NCI-H1436 treated with DMSO at 0.1 percent for 48 hours (cell line): ENCODE data around the gene CCDC171.
"Not testable (repeated sequence)": the region's sequence is repeated elsewhere in the genome, so short reads cannot be mapped to it uniquely, and the experiment has no call there.

Experiments used
- DNase-seq: peaks from one replicate; lab custom pipeline; 2025; lab: John Stamatoyannopoulos, UW

Gene CCDC171

DNA sequence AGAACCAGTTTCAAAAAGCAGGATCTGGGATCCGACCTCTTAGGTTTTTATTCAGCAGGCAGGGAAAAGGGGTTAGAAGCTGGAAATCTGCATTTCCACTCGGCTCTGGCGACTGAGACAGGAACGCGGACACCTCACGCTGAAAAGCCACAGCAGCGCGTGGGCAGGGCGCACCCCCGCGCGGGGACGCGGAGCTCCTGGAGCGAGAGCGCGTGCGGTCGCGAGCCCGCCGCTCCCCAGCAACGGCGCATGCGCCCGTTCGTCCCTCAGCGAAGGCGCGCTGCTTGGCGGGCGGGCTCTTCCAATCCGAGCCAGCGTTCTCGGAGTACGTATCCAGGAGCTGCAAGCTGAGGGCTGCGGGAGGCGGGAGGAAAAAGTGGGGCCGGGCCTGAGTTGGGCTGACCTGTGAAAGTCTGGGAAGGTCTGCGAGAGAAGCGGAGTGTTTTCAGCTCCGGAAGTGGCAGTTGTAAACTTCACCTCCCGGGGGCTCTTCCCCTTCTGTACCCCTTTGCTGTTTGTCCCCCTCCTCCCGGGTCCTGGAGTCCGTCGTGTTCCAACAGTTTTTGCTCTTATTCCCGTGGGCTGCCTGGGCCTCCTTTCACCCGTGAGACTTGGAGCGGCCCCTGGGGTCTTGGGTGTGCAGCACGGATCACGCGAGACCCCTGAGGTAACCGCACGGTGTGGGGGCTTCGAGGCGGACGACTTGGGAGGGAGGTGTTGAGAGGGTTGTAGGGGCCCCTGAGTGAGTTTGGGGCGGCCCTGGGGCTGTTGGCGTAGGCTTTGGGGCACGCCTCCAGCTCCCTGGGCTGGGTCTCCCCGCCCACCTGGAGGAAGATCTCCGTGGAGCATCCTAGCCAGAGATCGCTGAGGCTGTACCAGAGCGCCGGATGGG lies at the start of gene CCDC171:
Gene CCDC171, plus strand, starts transcription at position 408 of the 892 bp plus-strand sequence. CDS start 11,046 bp downstream, outside the sequence.
- peak; percentile 86 for DNase-seq

DNA sequence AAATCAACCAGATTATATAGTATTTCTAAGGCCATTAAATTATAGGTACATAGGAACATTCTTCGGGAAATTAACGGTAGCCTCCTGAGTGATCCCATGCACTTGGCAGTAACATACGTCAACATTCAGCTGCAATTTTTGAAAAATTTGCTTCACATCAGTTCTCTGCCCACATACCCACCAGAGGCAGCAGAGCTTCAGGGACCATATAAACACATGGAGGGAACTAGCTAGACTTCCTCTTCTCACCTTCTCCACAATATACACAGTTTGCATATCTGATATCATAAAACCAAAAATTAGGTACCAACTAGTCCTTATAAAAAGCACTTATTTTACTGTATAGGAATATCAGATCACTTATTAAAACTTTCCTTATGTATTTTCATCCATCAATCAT lies 46.9 kb upstream of the CCDC171 start:
- no peak for DNase-seq

DNA sequence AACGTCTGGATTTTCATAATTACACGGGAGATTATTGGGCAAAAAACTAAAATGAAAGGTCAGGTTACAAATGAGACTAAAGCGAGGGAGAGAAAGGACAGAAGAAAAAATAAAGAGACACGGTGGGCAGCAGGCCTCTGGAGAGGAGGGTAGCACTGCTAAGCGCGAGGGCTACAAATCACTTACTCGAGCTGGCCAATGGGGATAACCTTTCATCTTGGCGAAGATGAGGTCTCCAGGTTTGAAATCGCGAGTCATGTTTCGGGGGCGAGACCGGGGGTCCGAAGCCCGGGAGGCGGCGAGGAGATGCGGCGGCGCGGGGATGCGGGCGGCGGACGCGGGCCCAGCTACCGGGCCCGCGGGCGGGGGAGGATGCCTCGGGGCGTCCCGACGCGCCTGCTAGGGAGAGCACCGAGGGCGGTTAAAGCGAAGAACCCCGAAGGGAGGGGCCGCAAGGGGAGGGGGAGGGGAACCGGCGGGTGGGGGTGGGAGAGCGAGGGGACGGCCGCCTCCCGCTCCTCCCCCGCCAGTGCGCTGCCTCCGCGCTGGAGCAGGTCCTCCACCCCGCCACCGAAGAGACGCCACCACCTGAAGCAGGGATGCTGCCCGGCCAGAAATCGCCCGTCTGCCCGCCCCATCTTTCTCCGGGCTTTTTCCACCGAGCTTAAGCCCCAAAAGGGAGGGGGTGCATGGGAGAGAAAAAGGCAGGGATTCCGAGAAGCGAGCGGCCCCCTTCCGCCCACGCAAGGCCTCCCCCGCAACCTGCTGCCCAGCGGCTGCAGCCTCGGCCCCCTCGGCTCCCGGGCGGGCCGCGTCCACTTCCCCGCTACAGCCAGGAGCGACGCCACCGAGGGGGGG lies 42.7 kb upstream of the CCDC171 start:
- DNase-seq = no peak

DNA sequence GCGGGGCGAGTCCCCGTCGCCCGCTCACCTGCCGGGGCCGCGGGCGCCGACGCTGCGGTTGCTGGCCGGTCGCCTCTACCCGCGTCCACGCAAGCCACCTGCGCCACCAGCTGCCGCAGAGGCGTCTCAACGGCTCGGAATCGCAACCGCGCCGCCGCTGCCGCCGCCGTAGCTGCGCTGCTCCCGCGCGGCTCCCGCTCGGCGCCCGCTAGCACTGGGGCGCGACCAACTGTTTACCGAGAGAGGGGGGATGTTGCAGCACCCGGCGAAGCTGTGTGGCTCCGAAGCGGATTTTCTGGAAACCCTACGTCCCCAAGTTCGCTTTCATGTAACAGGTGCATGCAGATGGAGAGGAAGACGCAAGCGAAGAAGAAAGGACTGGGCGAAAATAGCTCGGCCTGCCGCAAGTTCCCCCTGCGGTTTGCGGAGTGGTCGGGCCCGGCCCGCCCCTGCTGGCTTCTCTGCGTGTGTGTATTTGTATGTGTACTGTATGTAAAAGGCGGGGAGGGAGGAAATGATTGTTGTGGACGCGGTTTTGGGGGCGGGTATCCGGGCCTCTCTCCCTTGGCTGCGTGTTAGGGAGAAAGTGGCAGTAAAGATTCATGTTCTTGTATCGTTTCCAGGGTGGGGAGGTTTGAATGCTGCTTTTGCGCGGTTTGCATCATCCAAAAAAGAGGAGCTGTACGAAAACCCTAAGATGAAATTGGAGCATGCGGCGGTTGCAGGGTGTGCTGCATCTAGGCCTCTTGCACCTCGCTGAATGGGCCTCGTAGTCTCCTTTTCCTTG lies 41.9 kb upstream of the CCDC171 start, which contains the start of gene PSIP1:
Gene PSIP1, minus strand, starts transcription at position 182 of the 787 bp plus-strand sequence. CDS start 782 bp downstream, outside the sequence.
- peak; percentile 64 for DNase-seq

DNA sequence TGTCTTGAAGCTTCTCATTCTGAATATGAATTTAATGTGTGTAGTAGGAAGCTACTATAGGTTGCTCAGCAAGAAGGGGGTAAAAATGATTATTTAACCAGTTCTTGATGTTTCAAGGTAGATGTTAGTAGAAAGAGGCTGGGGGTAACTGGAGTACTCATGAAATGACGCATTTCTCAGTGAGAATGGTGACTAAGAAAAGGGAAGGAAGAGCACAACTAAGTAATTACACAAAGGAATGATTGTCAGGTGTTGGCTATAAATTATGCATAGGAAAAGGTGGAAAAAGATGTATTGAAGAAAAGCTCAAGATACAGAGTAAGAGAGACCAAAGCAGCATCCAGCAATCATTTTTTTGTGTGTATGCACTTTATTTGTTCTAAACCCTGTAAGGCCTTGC lies 40.6 kb upstream of the CCDC171 start:
- no peak for DNase-seq

DNA sequence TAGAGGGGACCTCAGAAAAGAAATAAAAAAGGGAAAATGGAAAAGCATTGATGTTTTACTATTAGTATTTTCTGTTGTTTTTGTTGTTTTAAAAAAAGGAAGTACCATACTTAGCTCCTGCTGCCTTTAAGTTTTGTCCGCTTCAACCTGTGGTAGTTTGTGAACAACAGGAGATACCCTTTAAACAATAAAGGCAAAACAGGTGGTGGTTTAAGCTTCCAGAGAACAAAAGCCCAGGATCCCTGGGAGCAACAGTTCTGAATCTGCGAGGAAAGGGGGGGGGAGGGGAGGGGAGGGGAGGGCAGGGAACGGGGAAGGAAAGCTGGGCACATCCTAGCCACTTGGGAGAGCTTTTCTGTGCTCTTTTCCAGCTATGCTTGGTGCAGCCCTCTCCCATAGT lies 40.0 kb upstream of the CCDC171 start:
- no peak for DNase-seq

DNA sequence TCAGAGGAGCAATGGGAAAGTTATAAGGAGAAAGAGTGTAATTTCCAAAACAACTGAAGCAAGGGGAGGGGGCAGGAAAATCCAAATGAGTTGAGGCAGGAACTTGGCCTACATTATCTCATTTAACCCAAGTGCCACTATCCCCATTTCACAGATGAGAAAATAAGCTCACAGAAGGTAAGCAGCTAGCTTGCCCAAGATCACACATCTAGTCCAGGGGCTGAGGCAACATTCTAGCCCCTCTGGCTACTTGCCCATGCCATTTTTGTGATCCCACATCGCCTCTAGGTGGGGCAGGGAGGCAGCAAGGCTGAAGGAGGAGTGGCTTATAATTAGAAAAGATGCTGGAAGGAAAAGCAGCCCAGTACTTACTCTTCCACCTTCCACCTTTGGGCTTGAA lies 39.5 kb upstream of the CCDC171 start:
- DNase-seq = no peak

DNA sequence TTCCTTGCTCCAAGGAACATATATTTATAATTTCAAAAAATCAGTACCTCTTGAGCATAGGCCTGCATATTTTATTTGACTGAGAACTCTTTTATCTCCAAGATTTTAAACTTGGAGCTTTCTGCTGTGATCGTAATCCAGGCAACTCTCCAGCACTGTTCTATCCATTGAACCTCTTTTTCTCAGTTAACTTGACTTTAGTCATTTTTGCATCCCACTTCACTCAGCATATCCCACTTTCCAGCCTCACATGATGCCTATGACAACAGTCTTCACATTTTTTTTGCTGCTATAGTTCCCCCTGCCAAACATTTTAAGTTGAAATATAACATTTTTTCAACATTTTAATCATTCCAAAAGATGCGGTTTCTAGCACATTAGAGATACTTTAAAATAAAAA lies 33.0 kb upstream of the CCDC171 start:
- DNase-seq = no peak

DNA sequence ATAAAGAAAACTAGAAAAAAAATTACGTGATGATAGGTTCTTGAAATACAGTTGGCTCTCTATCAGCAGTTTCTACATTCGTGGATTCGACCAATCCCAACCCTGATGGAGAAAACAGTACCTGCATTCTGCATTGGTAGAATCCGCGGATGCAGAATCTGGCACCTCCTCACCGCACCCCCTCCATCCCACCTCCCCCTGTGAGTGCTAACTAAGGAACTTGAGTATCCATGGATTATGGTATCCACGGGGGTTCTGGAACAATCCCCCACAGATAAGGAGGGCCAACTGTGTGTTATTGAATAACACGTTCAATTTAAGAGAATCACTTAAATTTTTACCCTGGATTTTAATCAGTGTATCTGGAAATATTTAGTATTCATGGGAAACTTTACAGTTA lies 31.6 kb upstream of the CCDC171 start:
- DNase-seq = no peak

DNA sequence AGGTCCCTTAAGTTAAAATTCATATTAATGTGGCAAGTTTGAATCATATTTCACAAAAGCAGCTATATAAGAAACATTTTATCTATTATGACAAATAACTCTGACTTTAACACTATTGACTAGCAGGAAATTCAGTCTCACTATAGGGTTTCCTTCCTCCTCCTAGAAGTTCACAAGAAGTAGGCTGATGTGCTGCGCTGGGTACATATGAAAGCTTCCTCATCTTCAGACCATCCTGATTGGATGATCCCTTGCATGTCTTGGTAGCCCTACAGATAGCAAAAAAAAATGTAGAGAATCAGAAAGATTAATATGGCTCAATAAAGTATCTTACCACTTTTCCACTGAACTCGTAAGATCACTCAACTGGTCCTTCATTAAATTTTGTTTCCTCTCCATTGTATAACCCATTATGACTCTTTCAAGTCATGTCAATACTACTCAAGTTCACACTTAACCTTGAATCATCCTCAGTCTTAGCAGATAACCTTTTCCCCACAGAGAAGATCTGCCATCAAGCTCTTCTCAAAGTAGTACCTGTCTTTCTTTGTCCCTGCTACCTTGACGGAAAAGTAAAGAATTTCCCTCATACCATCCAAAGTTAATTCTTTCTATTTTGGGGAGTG lies 30.6 kb upstream of the CCDC171 start:
- no peak for DNase-seq

DNA sequence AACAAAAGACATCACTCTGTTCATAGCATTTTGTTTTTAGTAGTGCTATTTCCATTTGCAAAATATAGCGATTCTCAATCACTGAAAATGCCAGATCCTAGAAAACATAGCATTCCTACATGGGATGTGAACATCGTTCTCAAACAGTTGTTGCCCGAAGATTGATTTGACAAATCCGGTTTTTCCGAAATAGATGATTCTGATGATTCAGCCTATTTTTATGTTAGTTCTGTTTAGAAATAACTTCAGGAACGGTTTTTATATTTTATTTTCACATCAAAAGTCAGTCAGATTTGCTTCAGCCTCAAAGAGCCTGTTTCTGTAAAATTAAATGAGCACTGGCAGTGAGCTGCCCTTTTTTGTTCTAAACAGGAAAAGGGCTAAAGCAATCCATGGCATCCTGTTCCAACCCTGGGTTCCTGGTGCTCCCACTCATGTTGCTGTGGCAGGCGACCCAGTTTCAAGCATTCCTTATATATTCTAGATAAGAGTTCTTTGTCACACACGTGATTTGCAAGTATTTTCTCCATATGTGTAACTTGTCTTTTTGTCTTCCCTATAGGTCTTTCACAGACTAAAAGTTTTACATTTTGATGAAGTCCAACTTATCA lies 27.9 kb upstream of the CCDC171 start:
- DNase-seq = no peak

DNA sequence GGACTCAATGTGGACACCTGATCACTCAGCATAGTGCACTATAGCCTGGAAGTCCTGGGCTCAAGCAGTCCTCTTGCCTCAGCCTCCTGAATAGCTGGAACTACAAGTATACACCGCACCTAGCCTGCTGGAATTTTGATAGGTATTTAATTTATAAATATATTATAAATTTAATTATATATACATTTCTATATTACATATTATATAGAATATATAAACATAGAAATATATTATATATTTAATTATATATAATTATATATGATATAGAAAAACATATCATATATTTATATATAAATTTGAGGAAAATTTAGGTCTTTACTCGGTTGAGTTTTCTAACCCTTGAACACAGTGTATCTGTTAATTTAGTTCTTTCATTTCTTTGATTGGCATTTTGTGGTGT lies 26.9 kb upstream of the CCDC171 start:
- no peak for DNase-seq

DNA sequence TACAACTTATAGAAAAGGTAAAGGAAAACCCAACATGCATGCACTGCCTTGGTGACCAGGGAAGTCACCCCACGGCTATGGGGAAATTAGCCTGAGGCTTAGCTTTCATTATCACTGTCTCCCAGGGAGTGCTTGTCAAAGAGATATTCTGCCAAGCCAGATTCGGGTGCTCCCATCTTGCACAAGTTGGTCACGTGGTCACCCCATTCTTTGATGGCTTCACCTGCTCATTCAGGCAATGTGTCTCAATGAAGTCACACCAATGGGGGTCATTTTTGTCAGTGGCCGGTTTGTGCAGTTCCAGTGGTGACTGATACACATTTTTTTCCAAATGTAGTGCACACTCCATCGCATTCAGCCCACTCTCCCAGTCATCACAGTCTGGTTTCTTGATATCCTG lies 25.8 kb upstream of the CCDC171 start:
- DNase-seq = not testable (repeated sequence)

DNA sequence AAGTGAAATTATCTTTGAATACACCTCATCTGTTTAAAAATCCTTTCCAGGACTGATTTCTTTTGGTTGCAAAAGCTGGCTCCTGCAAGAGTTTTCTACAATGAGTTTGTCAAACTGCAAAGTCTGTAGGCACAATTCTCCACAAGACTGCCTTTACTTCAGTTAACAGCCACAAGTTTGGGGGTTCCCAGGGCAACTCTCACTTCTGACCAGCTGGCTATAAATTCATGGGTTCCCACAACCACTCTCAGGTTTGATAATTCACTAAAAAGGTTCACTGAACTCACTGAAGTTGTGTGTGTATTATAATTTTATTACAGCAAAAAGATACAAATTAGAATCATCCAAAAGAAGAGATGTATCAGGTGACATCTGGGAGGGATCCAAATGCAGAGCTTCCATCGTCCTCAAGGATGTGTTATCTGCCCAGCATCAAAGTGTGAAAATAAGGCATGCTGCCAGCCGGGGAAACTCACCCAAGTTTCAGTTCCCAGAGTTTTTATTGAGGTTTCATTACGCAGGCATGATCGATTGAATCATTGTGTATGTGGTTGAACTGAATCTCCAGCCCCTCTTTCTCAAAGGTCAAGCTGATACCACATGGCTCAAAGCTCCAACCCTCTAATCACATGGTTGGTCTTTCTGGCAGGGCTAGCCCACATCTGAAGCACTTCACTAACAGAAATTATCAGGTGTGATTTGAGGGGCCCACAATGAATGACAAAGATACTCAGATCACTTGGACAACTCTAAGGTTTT lies 23.1 kb upstream of the CCDC171 start:
- DNase-seq = no peak

DNA sequence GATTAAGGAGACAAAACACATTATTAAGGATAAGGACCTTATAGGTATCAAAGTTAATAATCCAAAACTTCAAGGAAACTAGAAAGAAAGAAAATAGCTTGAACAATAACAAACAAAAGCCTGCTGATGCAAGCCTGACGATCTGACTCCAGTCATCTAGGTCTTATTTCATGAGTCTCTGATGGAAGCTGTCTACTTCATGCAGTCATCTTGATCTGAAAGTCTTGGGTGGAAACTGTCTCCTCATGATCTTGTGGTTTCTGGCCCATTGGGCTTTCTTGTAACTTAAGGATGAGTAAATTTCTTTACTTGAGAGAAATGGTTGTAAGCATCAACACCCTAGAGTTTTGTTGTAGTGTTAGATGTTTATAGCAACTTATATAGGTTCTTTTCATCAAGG lies 21.5 kb upstream of the CCDC171 start:
- no peak for DNase-seq

DNA sequence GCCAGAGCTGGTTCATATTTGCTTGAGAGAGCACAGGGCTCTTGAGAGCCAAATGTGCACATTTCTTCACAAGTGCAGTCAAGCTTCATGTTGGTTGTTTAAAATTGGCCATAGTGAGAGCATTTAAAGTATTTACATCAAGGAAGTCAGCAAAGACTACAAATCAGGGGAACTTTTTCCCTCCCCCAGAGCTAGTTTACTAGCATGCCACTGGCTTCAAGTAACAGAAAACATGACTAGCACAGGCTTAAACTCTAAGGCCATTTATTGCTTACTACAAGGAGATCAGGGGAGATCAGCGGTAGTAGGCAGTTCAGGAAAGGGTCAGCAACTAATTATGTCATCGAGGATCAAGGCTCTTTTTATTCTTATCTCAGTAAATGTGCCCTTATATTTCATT lies 11.0 kb upstream of the CCDC171 start:
- DNase-seq = no peak

DNA sequence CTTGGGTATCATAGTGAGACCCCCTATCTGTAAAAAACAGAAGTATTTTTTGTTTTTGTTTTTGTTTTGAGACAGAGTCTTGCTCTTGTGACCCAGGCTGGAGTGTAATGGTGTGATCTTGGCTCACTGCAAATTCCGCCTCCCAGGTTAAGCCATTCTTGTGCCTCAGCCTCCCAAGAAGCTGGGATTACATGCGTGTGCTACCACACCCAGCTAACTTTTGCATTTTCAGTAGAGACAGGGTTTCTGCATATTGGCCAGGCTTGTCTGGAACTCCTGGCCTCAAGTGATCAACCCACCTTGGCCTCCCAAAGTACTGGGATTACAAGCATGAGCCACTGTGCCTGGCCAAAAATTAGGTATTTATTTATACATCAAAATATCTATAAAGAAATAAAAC lies 10.2 kb upstream of the CCDC171 start:
- no peak for DNase-seq

DNA sequence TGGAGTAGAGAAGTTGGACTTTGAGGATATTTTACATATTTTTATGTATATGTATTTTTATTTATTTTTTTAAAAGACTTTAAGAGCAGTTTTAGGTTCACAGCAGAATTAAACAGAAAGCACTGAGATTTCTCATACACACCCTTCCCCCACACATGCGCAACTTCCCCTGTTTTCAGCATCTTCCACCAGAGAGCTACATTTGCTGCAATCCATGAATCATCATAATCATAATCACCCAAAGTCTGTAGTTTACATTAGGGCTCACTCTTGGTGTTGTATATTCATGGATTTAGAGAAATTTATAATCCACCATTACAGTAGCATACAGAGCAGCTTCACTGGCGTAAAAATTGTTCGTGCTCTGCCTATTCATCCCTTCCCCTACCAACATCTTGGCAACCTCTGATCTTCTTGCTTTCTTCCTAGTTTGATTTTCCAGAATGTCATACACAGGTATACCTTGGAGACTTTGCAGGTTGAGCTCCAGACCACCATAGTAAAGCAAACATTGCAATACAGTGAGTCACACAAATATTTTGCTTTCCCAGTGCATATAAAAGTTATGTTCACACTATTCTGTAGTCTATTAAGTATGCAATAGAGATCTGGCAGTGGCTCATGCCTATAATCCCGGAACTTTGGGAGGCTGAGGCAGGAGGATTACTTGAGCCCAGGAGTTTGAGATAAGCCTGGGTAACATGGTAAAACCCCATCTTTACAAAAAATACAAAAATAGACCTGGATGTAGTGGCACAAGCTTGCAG lies 9.6 kb upstream of the CCDC171 start:
- DNase-seq = no peak

DNA sequence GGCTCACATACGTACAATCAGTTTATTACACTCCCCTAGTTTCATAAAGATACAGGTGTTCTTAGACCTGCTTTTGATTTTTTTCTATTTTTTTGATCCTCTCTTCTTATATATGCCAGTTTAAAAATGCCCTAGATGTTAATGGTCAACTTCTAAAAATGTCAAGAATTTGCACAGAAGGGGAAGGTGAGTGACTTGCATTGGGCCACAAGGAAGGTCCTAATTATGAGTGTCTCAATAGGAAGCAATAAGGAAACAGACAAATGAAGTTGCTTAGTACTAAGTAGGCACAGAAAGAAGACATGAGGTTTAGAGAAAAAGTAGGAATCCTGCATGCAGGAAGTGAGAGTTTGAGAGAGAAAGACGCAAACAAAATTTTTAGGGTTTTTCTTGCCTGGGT lies 3.2 kb upstream of the CCDC171 start:
- DNase-seq = no peak

DNA sequence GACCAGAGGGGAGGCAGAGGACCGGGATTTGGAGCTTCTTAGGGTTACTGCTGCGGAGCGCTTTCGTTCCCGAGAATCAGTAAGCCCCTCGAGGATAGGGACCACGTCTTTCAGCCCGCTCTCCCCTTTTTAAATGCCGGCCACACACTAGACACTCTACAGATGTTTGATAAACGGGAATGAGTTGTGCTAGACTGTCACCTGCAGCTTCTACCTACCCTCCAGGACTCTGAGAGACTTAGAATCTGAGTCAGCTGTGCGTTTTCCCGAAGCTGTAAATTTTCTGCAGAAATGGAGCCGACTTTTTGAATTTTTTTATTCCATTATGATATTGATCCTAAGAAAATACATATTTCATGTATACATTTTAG lies 670 bp downstream of the CCDC171 start:
- DNase-seq = no peak
